DMS79 treated with DMSO at 0.1 percent for 48 hours (cell line): ENCODE measurements around the gene SLC35E3.
"Not testable (repeated sequence)": the region's sequence is repeated elsewhere in the genome, so short reads cannot be mapped to it uniquely, and the experiment has no call there.

Experiments used
- DNase-seq: peaks from one replicate; lab custom pipeline; 2025; lab: John Stamatoyannopoulos, UW

SLC35E3 gene

DNA sequence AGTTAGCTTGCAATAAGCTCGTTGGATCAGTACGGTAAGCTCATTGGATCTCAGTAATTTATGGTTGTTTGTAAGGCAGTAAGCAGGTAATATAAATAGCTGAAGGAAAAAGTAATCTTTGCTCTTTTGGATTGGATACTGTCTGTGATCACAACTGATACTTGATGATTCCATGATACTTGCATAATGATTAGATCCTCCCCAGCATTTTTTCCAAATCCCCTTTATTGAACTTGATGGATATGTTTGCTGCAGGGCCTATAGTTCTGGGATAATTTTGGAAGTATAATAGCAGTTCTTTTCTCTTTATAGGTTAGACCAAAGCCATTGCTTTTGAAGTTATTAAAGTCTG is 67.2 kb downstream of the SLC35E3 start:
- DNase-seq = no peak

DNA sequence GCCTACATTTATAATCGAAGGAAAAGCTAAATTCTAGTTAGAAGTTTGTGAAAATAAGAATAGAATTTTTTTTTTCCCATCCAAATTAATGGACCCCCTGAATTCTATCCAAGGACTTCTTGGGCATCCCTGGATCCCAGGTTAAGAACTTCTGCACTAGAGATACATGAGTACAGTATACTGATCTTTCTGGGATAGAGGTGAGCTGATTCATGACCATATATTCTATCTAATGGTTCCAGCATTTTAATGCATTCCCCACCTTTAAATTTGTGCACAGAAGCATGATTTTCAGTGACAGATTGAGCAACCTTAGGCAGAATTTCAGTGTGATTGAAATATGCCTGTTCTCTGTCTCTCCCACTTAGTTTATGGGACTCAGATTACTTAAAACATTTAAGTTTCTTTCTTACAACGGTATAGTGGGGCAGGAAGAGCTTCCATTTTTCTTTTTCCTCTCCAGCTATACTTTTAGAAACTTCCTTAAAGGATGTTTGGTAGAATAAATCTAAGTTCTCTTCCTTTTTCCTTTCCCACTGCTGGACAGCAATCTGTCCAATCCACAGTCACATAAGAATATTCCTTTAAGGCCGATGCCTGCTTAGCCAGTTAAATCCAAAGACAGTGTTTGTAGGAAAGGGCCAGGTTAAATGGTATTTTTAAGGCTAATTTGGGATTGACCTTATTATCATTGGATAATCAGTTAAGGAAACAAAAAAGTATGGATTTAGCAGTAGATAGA is 68.7 kb downstream of the SLC35E3 start:
- DNase-seq = no peak

DNA sequence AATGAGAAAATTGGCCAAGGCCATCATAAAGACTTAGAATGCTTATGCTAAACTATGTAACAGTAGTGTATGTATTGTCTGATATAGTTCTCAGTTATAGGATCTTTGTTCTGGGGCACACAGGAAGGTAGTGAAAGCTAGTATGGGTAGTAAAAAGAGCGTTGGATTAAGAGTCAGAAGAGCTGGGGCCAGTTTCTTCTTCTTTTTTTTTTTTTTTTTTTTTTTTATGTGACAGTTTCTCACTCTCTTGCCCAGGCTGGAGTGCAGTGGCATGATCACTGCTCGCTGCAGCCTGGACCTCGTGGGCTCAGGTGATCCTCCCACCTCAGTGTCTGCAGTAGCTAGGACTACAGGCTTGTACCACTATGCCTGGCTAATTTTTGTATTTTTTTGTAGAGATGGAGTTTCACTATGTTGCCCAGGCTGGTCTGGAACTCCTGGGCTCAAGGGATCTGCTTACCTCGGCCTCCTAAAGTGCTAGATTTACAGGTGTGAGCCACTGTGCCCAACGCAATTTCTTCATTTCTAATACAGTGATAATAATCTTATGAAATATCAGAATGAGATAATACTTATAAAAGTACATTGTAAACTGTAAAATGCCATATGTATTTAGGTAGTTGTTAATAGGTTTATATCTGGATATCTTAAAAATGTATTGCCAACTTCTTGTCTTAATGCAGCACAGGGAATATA is 69.4 kb downstream of the SLC35E3 start:
- DNase-seq = no peak

DNA sequence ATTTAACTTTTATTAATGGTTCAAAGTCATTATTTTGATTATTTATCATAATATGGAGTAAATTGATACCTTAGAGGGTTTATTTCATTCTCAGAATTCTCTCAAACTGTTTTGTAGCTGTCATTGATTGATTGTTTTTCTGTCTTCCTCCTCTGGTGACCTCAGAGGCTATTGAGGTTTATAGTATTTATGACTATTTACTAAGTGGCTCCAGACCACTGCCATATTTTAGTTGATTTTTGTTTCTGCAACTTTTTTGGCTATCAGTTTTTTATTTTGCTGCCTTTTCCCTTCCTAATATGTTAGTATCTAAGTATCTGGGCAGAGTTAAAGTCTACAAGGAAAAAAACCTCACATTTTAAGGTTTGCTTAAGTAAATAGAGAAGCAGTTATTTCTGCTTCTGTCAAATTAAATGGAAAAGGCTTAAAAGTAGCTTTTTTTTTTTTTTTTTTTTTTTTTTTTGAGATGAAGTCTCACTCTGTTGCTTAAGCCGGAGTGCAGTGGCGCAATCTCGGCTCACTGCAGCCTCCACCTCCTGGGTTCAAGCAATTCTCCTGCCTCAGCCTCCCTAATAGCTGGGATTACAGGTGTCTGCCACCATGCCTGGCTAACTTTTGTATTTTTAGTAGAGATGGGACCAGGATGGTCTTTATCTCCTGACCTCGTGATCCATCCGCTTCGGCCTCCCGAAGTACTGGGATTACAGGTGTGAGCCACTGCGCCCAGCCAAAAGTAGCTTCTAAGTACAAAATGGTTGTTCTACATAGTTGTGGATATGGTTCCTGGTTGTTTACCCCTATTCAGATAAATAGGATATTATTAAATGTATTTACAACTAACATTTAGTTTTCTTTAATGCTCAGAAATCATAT is 70.2 kb downstream of the SLC35E3 start:
- no peak for DNase-seq

DNA sequence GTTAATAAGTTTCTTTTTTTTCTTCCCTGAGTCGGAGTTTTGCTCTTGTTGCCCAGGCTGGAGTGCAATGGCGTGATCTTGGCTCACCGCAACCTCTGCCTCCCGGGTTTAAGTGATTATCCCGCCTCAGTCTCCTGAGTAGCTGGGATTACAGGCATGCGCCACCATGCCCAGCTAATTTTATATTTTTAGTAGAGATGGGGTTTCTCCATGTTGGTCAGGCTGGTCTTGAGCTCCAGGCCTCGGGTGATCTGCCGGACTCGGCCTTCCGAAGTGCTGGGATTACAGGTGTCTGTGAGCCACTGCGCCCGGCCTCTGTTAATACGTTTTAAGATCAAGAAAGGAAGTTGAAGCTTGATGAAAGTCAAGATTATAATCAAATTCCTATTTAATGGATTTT is 73.5 kb downstream of the SLC35E3 start:
- DNase-seq = not testable (repeated sequence)

DNA sequence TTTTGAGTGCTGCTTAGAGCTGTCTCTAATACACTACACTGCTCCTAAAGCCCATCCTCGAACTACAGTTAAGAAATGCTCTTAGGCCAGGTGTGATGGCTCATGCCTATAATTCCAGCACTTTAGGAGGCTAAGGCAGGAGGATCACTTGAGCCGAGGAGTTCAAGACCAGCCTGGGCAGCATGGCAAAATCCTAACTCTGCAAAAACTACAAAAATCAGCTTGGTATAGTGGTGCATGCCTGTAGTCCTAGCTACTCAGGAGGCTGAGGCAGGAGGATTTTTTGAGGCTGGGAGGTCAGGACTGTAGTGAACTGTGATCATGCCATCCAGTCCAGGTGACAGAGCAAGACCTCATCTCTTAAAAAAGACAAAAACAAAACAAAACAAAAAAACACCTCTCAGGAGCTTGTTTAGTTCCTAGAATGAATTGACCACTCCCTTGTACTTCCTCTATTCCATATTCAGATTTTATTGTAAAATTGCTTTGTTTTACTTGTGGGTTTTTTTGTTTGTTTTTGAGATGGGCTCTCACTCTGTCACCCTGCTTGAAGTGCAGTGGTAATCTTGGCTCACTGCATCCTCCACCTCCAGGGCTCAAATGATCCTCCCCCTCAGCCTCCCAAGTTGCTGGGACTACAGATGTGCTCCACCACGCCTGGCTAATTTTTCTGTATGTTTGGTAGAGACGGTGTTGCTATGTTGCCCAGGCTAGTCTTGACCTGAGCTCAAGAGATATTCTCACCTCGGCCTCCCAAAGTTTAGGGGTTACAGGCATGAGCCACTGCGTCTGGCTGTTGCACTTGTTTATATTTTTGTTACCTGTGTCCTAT is 75.6 kb downstream of the SLC35E3 start:
- no peak for DNase-seq

DNA sequence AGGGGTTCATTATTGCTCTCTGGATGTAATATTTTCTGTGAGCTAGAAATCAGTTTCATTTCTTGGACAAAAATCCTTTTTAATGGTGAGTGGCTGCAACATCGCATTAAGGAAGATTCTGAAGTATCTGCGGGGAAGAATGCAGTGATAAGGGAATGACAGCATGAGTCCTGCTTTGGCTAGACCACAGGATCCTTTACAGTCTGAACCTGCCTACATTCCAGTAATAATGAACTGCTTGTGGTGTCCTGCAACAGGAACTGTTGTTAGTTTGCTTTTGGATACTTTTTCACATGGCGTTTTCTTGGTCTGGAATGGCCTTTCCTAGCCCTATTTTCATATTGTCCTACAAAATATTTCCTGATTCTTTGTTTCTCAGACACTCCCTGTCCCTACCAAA is 77.7 kb downstream of the SLC35E3 start:
- DNase-seq = no peak

DNA sequence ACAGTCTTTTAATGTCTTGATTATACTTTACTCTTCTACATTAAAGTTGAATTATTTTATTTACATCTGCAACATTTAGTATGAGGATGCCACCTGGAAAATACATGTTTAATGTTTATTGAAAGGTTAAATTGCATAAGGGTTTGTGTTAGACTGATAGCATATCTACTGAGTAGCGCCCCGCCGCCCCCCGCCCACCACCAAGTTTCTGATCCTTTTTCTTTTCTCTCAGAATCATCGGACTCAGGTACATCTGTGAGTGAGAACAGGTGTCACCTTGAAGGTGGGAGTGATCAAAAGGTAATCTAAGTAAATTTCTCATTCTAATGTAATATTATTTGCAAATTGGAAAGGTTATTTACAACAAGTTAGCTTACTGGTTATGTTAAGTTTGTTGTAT is 78.2 kb downstream of the SLC35E3 start:
- no peak for DNase-seq

DNA sequence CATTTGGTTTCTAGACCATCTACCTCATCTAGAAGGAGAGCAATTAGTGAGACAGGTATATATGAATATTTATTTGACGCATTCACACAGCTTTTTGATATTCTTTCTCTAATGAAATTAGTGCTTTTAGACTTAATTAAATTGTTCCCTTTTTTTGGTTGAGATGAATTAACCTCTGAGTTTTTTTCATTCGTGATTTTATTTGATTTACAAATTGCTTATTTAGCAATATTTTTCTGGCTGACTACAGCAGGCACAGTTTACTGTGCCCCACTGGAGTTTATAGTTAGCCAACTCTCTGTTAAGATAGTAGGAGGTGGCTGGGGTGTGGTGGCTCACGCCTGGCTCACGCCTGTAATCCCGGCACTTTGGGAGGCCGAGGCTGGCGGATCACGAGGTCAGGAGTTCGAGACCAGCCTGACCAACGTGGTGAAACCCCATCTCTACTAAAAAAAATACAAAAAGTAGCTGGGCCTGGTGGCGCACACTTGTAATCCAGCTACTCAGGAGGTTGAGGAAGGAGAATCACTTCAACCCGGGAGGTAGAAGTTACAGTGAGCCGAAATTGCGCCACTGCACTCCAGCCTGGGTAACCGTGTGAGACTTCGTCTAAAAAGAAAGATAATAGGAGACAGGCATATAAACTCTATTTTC is 78.7 kb downstream of the SLC35E3 start:
- no peak for DNase-seq

DNA sequence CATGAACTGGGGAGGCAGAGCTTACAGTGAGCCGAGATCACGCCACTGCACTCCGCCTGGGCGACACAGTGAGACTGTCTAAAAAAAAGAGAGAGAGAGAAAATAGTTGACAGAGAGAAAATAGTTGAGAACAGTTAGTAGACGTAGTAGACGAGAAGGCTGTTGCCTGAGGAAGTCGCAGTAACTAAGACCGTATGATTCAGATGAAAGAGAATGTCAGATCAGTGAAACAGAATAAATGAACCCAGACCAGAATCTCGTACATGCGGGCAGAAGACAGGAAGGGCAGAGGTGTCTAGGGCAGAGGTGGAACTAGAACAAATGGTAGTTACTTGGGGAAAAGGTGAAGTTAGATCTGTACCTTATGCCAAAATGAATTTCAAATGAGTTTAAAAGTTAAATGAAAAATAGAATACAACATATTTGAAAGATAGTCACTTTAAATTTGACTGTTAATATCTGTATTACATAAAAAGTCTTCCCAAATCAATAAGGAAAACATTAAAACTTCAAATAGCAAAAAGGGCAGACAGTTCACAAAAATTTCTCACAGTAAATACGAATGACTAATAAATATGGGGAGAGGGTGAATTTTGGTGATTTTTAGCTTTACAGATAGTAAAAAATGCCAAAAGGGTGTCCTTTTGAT is 79.7 kb downstream of the SLC35E3 start:
- DNase-seq = no peak

DNA sequence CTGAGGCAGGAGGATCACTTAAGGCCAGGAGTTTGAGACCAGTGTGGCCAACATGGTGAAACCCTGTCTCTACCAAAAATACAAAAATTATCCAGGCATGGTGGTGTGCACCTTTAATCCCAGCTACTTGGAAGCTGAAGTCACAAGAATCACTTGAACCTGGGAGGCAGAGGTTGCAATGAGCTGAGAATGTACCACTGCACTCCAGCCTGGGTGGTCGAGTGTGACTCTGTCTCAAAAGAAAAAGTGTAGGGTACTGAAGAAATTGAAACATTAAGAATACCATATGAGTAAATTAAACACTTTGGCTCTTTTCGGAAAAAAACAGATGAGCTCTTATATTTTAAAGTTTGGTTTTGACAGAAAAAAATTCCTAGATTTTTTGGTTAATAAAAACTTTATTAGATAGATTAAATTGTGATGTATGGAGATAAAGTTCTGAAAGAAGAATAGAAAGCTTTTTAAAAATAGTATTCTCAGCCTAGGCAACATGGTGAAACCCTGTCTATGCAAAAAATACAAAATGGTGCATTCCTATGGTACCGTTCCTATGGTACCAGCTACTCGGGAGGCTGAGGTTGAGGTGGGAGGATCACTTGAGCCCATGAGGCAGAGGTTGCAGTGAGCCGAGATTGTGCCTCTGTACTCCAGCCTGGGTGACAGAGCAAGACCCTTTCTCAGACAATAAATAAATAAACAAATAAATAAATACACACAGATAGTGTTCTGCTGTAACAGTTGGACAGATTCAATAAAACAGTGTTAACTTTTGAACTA is 82.1 kb downstream of the SLC35E3 start:
- DNase-seq = no peak

DNA sequence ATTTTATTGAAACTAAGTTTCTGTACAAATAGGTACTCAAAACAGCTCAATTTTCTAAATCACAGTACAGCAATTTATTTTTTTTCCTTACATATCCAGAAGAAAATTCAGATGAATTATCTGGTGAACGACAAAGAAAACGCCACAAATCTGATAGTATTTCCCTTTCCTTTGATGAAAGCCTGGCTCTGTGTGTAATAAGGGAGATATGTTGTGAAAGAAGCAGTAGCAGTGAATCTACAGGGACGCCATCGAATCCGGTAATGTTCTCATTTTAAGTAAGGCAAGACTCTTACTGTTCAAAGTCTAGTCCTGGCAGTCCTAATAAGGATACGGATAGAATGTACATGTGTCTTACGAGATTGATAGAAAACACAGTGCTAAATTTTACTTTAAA is 82.7 kb downstream of the SLC35E3 start:
- no peak for DNase-seq
